Common myeloid progenitor, CD34-positive (primary cell): ENCODE results near the gene MAP4.

Experiments used
- CTCF ChIA-PET: fragments of 350-600 bp; sonication (Branson Sonifier 250); formaldehyde crosslinking; loops from one replicate; lab custom pipeline; 2021; ENCODE audit warnings: antibody characterized with exemption; lab: Charles Lee
- POLR2A ChIA-PET: fragments of 350-600 bp; sonication (Branson Sonifier 250); formaldehyde crosslinking; loops from one replicate; lab custom pipeline; 2021; ENCODE audit warnings: antibody characterized with exemption; lab: Charles Lee
- DNase-seq, 3 donors: peaks; one replicate each; pipeline versions ENCODE4 v3.0.0 to v3.0.0-alpha.2; 2013
- H3K27ac ChIP-seq, 2 experiments: 1 replicate in 1 of 2; 2 replicates in 1 of 2; pipeline ENCODE4 v1.7.0; 2013; ENCODE audit warnings: inconsistent platforms in 2 of 2, low read length in 2 of 2, mild to moderate bottlenecking in 2 of 2, low read depth in 1 of 2, moderate library complexity in 1 of 2; ENCODE audit not compliant: severe bottlenecking in 2 of 2, insufficient read depth in 1 of 2, poor library complexity in 1 of 2
- H3K27me3 ChIP-seq, 5 experiments: replicated peaks in 2 of 5; 1 replicate in 3 of 5; 2 replicates in 2 of 5; pipeline versions ENCODE4 v1.6.1 to v1.7.0; 2013; ENCODE audit warnings: low read length in 4 of 5, mild to moderate bottlenecking in 2 of 5, moderate library complexity in 2 of 5, inconsistent platforms in 1 of 5; ENCODE audit not compliant: insufficient read depth in 5 of 5, control insufficient read depth in 4 of 5
- H3K36me3 ChIP-seq, 4 experiments: 1 replicate in 2 of 4; 2 replicates in 2 of 4; pipeline versions ENCODE4 v1.6.1 to v1.7.0; 2013; ENCODE audit warnings: low read length in 3 of 4, control low read depth in 1 of 4, mild to moderate bottlenecking in 1 of 4; ENCODE audit not compliant: control insufficient read depth in 4 of 4, insufficient read depth in 4 of 4
- H3K4me1 ChIP-seq, 4 experiments: 1 replicate in 3 of 4; 2 replicates in 1 of 4; pipeline versions ENCODE4 v1.6.1 to v1.7.1; 2013; ENCODE audit warnings: low read length in 3 of 4, mild to moderate bottlenecking in 3 of 4, control low read depth in 1 of 4, inconsistent platforms in 1 of 4, moderate library complexity in 1 of 4; ENCODE audit not compliant: control insufficient read depth in 4 of 4, insufficient read depth in 4 of 4; ENCODE audit errors: control extremely low read depth in 1 of 4
- H3K4me3 ChIP-seq, 7 experiments: 1 replicate in 4 of 7; 2 replicates in 3 of 7; pipeline versions ENCODE4 v1.5.1 to v1.7.0; 2013; ENCODE audit warnings: mild to moderate bottlenecking in 7 of 7, low read length in 6 of 7, moderate library complexity in 6 of 7, inconsistent platforms in 2 of 7, low read depth in 2 of 7, control low read depth in 1 of 7; ENCODE audit not compliant: insufficient read depth in 4 of 7, control insufficient read depth in 1 of 7; ENCODE audit errors: extremely low read depth in 1 of 7
- H3K9me3 ChIP-seq, 5 experiments: 1 replicate in 4 of 5; 2 replicates in 1 of 5; pipeline versions ENCODE4 v1.6.1 to v1.7.1; 2013; ENCODE audit warnings: low read length in 4 of 5, mild to moderate bottlenecking in 2 of 5, inconsistent platforms in 1 of 5, low read depth in 1 of 5, moderate library complexity in 1 of 5; ENCODE audit not compliant: control insufficient read depth in 4 of 5, insufficient read depth in 2 of 5; ENCODE audit errors: control extremely low read depth in 1 of 5
- WGBS: methylation state at CpG from one replicate; pipeline ENCODE4 v1.1.5; 2013; ENCODE audit not compliant: insufficient coverage; 5-methylcytosine and 5-hydroxymethylcytosine counted together

Gene MAP4

DNA sequence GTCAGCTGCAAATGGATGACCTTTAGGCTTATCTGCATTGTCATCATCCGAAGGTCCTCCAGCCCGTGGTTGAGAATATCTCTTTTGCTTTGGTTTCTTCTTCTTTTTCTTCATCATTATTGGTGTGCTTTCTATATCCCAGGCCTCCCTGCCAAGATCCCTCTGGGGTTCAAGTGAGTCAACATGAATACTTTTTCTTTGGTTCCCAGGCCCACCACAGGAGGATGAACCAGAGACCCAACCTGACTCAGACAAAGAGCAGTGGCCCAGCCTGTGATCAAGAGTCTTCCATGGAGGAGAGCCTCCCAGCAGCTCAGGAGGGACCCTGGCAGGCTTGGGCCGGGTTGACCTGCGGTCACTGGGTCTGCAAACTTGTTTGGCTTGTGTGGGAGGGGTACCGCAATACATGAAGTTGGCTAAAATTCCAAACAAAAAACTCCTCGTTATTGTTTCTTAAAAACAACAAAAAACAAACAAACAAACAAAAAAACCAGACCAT is 104.2 kb downstream of the MAP4 start:
- 100% methylated on average over 4 of the region's 6 CpGs for whole genome bisulfite sequencing
- Histone ChIP-seq H3K4me1 (no peaks in the 10 kb centered on the region), H3K4me3 (no peak overlapping the region), H3K9me3 (no peaks in the 10 kb centered on the region), H3K27me3 (no peaks in the 10 kb centered on the region), H3K36me3 (peaks cover 7 to 66% (median 23%) of the 10 kb centered on the region in 4 experiments), H3K27ac (no peak overlapping the region)
- ChIA-PET CTCF (interaction anchor here (1.6 to 1.8 kb wide), 2 partner anchors 11 to 13 kb away, joined by 4 to 6 read pairs; no protein-coding TSS in a partner anchor), POLR2A (no interaction called here)
- no peak for DNase-seq

DNA sequence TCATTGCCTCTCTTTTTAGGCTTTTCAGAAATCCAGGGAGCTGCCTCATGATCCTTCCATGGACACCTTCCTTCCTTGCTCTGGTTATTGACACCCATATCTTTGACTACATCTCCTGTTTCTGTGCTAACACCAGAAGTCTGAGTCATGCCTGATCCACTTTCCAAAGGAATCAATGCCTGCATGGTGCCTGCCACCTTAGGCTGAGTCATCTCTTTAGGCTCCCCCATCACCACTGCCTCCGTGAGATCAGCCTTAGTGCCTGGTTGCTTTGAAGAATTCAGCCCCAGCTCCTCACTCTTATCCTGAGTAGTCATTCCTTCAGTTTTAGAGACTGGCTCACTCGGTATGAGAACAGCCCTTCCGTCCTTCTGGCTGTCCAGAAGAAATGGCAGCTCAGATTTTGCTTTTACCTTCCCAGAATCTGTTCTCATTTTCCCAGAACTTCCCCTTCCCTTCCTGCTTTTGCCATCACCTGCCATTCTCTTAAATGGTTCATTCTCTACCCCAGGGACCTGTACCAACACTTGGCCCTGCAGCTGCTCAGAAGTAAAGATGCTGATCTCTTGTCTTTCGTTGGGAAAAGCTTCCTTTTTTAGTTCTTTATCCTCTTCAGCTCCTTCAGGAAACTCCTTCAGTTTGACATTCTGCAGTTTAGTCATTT is 105.3 kb downstream of the MAP4 start:
- Histone ChIP-seq H3K27me3 (no peaks in the 10 kb centered on the region), H3K4me1 (no peaks in the 10 kb centered on the region), H3K4me3 (no peak overlapping the region), H3K9me3 (no peaks in the 10 kb centered on the region), H3K27ac (no peak overlapping the region), H3K36me3 (peaks cover 4 to 55% (median 17%) of the 10 kb centered on the region in 4 experiments)
- ChIA-PET CTCF (interaction anchor here (1.1 to 1.8 kb wide), 3 partner anchors 12 to 74 kb away, joined by 3 to 6 read pairs (median 4); no protein-coding TSS in a partner anchor), POLR2A (no interaction called here)
- DNase-seq, result no peak
- 97% methylated on average over 3 of the region's 4 CpGs for WGBS

DNA sequence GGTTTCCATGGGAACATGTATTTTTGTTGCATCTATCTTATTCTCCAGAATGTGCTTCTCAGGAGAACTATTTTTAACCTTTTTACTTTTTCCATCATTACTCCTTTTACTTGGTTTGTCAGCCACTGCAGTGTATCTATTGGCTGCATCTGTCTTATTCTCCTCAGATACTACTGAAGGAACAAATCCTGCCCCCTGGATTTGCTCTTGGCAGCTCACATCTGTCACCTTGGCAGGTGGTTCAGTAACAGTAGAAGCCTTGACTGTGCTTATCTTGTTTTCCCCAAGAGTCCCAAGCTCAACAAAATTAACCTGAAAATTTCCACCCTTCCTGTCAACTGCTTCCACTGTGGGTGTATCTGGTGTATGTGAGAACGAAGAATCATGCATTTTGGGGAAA is 106.0 kb downstream of the MAP4 start:
- H3K27me3 ChIP-seq, result no peaks in the 10 kb centered on the region
- CTCF ChIA-PET, result interaction anchor here (1.8 kb wide), 1 partner anchor 13 kb away, joined by 6 read pairs; no protein-coding TSS in a partner anchor
- POLR2A ChIA-PET, result no interaction called here
- H3K4me3 ChIP-seq, result no peak overlapping the region
- H3K9me3 ChIP-seq, result no peaks in the 10 kb centered on the region
- peaks cover 4 to 48% (median 14%) of the 10 kb centered on the region in 4 experiments for H3K36me3 ChIP-seq
- H3K27ac ChIP-seq, result no peak overlapping the region
- H3K4me1 ChIP-seq, result no peaks in the 10 kb centered on the region
- DNase-seq, result no peak
- no CpG with 5 or more reads among the region's 1 CpG for WGBS

DNA sequence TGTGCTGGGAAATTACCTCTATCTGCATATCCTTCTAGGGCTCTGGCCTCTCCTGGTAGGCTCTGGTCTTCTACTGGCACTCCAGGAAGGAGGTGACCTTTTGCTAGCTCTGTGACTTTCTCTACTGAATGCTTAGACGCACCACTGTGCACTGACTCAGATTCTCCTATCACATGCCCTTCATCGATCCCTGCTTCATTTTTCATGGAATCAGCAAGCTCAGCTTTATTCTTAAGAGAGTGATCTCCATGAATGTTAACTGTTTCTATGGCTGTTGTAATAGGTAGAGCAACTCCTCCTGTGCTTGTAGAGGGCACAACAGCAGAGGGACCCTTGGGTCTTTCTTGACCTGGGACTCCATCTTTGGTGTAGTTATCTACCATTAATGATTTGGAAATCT is 106.6 kb downstream of the MAP4 start:
- Histone ChIP-seq H3K4me3 (no peak overlapping the region), H3K9me3 (no peaks in the 10 kb centered on the region), H3K27me3 (no peaks in the 10 kb centered on the region), H3K27ac (no peak overlapping the region), H3K4me1 (no peaks in the 10 kb centered on the region), H3K36me3 (peaks cover under 1 to 47% (median 12%) of the 10 kb centered on the region in 4 experiments)
- CTCF ChIA-PET, result no interaction called here
- POLR2A ChIA-PET, result no interaction called here
- DNase-seq, result no peak
- WGBS, result 95% methylated on average over 2 of the region's 2 CpGs

DNA sequence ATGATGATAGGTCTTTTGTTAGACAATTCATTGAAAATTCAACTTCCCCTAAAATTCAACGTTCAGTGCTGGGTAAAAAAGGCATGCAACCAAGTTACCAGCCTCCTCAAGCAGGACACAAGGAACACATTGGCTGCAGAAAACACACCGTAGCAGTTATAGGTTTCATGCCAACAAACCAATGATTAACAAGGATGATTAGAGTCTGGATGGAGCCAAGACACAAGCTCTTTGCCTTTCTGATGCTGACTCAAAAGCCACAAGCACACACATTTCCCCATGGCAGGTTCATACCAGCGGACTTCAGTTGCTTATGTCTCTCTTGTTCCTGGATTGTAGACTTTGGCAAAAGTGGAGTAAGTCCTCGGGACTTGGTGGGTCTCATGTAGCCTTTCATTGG is 107.5 kb downstream of the MAP4 start:
- no peaks in the 10 kb centered on the region for H3K27me3 ChIP-seq
- no peaks in the 10 kb centered on the region for H3K9me3 ChIP-seq
- ChIA-PET POLR2A (no interaction called here), CTCF (interaction anchor here (1.3 kb wide), 1 partner anchor 81 kb away, joined by 4 read pairs; no protein-coding TSS in a partner anchor)
- no peak overlapping the region for H3K27ac ChIP-seq
- peaks cover 0 to 43% (median 8%) of the 10 kb centered on the region in 4 experiments for H3K36me3 ChIP-seq
- 90% methylated on average over 4 of the region's 4 CpGs for WGBS
- no peak for DNase-seq
- H3K4me3 ChIP-seq, result no peak overlapping the region
- H3K4me1 ChIP-seq, result no peaks in the 10 kb centered on the region

DNA sequence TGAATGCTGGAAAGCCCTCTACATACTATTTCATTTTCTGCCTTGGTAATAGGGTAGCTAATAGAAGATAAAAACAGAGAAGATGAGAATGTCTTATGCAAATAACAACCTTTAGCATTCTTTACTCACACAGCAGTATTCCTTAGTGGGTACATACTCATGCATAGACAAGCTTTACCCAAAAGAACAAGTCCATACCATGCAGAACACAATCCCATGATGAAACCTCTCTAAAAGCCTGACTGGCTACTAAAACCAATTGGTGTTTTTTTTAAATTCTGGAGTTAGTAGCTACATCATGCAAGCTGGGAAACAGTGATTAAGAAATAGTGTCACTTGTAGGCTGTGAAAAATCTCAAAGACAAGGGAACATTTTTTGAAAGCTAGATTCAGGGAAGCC is 108.4 kb downstream of the MAP4 start:
- no peak overlapping the region for H3K4me3 ChIP-seq
- no peaks in the 10 kb centered on the region for H3K27me3 ChIP-seq
- no peaks in the 10 kb centered on the region for H3K4me1 ChIP-seq
- no peak overlapping the region for H3K27ac ChIP-seq
- H3K36me3 ChIP-seq, result peaks cover 0 to 41% (median 7%) of the 10 kb centered on the region in 4 experiments
- H3K9me3 ChIP-seq, result no peaks in the 10 kb centered on the region
- CTCF ChIA-PET, result interaction anchor here (1.3 kb wide), 1 partner anchor 82 kb away, joined by 4 read pairs; no protein-coding TSS in a partner anchor
- no peak for DNase-seq
- POLR2A ChIA-PET, result no interaction called here

DNA sequence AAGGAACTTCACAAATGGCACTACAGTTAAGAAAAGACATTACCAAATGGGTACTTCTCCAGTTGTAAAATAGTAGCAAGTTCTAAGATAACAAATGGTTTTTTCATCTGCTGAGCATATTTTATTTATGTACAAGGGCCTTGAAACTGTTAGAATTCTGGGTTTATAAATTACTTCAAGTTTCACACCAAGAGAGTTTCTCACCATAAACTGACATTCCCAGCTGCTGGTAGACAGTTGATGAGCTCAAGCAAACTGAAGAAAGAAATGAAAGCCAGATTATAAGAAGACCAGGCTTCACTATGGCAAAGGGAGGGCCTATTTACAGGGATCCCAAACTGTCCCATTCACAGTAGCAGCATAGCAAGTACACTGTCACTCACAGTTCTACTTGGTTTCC is 113.5 kb downstream of the MAP4 start:
- ChIA-PET POLR2A (no interaction called here), CTCF (no interaction called here)
- Histone ChIP-seq H3K27me3 (no peaks in the 10 kb centered on the region), H3K4me3 (no peak overlapping the region), H3K4me1 (no peaks in the 10 kb centered on the region), H3K9me3 (no peaks in the 10 kb centered on the region), H3K27ac (no peak overlapping the region), H3K36me3 (peaks cover 0 to 17% (median 3%) of the 10 kb centered on the region in 4 experiments)
- DNase-seq, result no peak
